ENCODE measurements around the gene FAU.
A peak's percentile ranks its signal among the peaks of the same experiment; 100 is the strongest.
"Not testable (repeated sequence)": the region's sequence is repeated elsewhere in the genome, so short reads cannot be mapped to it uniquely, and the experiment has no call there.

The FAU gene

DNA sequence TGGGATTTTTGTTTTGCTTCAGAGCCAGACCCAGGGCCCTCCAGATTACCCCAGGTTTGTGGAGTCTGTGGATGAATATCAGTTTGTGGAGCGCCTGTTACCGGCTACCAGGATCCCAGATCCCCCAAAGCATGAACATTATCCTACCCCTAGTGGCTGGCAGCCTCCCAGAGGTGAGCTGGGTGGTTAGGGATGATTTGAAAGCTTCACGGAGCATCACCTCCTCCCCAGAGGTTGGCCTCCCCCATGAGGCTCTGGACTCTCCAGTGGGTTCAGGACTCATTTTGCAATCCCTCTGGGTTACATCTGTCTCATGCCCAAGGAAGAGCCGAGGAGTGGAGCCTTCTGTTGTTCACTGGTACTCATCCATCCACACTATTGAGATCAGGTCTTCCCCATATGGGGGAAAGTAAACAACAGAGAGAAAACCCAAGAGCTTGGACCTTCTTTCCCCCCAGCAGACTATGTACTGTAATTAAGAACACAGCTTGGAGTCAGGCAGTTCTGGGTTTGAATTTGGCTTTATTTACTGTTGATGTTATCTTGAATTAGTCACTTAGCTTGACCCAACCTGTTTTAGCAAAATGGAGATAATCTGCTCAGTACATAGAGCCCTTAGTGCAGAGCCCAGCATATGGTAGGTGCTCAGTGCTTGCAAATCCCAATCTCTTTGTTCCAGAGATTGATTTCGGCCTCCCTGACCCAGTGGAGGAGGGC lies 2.7 kb upstream of the FAU start:
- DNase-seq (ENCODE audit: extremely low read depth in 1 of 2, low read depth in 1 of 2): no peak

DNA sequence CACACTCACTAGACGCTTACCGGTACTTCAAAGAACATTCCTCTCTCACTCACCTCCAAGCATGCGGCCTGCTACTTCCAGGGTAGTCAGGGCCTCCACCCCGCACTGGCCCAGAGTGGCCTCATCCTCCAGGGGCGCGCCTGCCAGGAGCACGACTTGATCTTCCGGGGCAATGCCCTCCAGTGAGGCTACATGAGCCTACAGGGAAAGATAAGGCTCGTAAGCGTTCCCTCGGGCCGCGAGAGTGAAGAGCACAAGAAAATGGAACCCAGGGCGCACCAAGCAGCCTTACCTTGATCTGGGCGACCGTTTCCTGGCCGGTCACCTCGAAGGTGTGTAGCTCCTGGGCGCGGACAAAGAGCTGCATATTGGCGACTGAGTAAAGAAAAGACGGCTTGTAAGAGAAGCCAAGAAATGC lies 478 bp downstream of the FAU start:
- DNase-seq (ENCODE audit: extremely low read depth in 1 of 2, low read depth in 1 of 2): no peak

DNA sequence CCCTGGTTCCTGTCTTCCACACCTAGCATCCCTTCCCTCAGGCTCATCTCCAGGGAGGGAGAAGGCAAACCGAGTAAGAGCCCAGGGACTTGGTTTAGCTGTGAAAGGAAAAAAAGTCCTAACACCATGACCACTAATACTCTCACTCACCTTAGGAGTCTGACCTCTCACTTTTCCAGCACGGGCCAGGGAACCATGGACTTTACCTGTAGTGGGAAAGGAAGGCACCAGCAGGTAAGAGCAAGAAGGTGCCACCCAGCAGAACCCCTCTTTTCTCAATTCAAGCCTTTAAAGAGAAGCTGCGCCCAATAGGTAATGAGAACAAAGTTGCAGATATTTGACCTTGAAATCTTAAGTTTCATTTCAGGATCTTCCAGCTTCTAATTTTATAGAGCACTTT lies 1.1 kb downstream of the FAU start:
- no peak for DNase-seq (ENCODE audit: extremely low read depth in 1 of 2, low read depth in 1 of 2)

DNA sequence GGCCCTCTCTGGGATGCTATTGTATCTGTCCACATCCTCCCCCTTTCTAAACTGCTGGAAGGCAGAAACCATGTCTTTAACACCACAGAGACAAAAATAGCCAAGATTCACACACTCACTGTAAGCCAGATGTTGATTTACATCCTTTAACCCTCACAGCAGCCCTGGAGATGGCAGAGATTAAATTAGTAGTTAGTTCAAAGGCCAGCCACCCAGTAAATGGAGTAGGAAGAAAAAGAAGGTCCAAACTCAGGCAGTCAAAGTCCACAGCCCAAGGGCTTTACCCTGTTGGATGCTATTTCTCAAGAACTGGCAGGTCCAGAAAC lies 2.3 kb downstream of the FAU start:
- no peak for DNase-seq (ENCODE audit: extremely low read depth in 1 of 2, low read depth in 1 of 2)

DNA sequence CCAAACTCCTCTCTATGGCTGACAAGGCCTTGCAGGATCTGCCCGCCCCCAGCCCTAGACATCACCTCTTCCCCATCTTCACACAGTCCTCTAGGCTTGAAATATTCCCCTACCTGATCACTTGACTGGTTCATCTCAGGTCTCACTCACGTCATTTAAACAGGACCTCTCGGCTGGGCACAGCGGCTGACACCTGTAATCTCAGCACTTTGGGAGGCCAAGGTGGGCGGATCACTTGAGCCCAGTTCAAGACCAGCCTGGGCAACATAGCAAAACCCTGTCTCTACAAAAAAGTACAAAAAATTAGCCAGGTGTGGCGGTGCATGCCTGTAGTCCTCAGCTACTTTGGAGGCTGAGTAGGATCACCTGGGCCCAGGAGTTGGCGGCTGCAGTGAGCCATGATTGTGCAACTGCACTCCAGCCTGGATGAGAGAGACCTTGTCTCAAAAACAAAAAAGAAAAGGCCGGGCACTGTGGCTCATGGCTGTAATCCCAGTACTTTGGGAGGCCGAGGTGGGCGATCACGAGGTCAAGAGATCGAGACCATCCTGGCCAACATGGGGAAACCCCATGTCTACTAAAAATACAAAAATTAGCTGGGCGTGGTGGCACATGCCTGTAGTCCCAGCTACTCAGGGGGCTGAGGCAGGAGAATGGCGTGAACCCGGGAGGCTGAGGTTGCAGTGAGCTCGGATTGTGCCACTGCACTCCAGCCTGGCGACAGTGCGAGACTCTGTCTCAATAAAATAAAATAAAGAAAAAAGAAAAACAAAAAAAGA lies 2.9 kb downstream of the FAU start:
- not testable (repeated sequence) for DNase-seq (ENCODE audit: extremely low read depth in 1 of 2, low read depth in 1 of 2)

DNA sequence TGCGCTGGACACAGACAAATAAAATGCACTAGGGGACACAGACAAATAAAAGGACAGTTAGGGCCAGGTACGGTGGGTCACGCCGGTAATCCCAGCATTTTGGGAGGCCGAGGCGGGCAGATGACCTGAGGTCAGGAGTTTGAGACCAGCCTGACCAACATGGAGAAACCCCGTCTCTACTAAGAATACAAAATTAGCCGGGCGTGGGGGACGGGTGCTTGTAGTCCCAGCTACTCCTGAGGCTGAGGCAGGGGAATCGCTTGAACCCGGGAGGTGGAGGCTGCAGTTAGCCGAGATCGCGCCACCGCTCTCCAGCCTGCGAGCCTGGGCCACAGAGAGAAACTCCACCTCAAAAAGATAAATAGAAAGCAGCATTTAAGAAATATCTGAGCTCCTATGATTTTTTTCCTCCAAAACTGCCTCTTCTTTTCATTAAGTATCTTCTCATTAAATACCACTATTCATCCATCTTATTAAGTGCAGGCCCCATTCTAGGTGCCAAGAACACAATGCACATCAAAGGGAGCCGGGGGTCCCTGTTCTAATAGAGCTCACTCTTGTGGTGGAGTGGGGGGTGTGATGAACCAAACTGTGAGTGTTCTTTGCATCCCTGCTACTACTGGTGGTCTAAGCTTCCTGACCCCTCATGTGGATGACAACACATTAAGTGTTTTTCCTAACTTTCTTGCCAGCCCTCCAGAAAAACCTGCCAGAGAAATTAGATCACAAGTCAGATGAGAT lies 3.7 kb downstream of the FAU start:
- no peak for DNase-seq (ENCODE audit: extremely low read depth in 1 of 2, low read depth in 1 of 2)

DNA sequence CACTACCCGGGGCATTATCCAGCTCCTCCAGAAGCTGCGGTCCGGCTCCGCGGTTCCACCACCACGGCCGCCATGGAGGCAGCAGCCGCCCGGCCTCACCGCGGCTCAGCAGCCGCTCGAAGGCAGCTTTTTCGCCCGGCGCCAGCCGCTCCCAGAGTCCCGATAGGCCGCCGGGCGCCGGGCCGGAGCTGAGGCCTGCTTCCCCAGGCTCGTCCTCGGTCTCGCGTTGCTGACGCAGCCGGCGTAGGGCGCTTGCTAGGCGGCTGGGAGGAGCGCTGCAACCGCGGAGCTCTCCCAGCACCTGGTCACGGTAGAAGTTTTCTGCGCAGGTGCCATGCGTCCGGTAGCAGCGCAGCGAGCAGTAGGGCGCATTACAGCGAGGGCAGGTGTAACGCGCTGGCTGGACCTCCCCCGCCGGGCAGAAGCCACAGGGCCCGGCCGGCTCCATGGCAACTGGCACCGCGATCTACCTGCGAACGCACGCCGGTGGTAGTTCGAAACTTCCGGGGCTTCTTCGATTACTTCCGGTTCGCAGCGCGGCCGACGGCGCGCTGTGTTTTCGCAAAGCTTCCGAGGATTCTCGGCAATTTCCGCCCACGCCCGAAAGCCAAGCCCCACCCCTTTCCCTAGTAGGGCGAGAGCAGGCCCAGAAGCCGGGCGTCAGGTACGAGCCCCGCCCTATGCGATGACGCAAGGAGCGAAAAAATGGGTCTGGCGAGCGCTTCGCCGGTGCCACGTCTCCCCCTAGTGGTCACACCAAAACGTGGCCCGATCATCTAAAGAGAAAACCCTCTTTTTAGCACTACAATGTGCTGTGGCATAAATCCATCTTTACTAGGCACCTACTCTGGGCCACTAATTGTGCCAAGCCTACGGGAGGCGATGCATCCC lies 4.5 kb downstream of the FAU start, which contains the start of gene ZNHIT2:
Gene ZNHIT2 (minus strand): TSS at position 496 of the 891 bp plus-strand sequence. CDS start 48 bp downstream, at position 448.
- DNase-seq (ENCODE audit: extremely low read depth in 1 of 2, low read depth in 1 of 2): peak; percentile 99 to 100

DNA sequence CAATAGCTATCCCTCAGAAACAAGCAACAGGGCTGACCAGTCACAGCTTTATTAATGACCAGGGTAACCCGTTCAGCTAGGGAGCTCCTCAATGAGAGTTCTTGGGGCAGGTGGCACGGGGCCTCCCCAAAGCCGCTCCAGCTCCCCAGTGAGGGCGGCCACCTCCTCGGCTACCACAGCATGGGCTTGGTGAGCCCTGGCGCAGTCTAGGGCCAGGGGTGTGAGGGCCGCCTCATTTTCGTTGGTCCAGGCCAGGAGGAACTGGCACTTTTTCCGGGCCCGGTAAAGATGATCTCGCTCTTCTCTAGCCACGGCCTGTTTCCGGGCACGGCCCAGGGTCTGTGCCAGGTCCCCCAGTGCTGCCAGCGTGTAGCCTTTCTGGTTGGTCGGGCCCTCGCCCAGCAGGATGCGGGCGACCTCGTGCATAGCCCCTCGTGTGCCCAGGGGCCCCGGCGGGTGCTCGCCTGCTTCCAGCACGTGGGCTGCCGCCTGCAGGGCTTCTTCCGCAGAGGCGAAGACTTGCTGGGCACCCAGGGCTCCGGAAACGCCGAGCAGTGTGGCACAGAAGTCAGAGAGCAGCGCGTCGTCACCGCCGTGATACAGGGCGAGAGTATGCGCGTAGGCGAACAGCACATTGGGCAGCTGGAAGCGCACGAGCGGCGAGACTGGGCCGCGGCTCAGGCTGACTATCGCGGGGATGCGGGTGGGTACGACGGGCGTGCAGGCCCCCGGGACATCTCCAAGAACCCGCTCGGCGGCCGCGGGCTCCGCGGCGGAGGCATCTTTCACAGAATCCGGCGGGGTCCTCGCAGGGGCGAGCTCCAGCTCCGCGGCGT lies 5.3 kb downstream of the FAU start:
- DNase-seq (ENCODE audit: extremely low read depth in 1 of 2, low read depth in 1 of 2): peak in 1 of 2 donors; percentile 62

DNA sequence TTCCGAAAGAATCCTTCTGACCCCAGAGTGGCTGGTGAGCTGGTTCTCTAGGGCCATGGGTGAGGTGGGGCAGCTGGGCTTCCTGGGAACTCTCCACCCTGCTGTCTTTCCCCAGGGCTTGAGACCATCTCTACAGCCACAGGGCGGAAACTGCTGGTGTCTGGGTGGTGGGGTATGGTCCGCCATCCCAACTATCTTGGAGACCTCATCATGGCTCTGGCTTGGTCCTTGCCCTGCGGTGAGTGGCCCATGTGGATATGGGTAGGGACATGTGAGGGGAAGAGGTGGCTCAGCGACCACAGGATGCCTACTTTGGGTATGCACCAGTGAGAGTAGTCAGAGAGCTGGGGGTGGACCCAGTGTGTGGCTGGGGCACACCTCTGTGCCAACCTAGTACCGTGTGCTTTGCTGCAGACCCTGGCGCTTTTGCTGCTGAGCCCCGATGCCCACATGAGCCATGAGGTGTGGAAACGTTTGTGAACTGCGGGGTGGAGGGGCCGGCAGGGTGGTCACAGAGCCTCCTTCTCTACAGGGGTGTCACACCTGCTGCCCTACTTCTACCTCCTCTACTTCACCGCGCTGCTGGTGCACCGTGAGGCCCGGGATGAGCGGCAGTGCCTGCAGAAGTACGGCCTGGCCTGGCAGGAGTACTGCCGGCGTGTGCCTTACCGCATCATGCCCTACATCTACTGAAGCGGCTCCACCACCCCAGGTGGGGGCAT lies 6.4 kb downstream of the FAU start:
- DNase-seq (ENCODE audit: extremely low read depth in 1 of 2, low read depth in 1 of 2): no peak

DNA sequence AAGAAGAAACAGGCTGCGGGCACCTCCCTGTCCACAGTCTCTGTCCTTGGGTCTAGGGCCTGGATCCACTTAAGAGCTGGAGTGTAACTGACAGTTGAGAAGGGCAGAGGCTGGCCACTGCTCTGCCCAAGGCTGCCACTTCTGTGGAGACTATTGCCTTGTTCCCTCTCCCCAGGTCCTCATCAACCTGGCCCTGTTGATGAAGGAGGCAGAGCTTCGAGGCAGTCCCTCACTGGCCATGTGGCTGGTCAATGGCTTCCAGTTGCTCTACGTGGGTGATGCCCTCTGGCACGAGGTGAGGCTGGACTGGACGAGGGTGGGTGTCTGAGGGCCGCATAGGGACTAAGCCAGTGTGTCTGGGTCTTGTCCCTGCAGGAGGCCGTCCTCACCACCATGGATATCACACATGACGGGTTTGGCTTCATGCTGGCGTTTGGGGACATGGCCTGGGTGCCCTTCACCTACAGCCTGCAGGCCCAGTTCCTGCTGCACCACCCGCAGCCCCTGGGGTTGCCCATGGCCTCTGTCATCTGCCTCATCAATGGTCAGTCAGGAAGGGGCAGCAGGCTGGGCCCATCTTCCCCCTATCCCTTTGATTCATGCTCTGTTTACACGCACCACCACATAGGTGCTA lies 7.3 kb downstream of the FAU start:
- no peak for DNase-seq (ENCODE audit: extremely low read depth in 1 of 2, low read depth in 1 of 2)

DNA sequence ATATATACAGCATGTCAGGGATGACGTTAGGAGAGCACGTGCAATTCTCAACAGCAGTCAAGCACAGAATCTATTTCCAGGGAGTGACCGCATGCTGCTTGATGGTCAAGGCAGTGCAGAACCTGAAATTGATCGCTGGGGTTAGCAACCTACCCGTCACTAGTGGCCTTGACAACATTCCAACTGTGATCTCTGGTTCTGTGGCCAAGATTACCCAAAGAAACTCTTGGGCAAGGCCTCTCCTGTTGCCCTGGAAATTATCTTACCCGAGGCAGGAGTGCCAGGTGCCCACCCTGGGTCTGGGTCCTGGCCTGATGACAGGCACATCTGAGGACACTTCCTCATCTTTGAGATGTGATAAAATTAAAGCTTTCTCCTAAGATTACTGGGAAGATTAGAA lies 8.1 kb downstream of the FAU start:
- no peak for DNase-seq (ENCODE audit: extremely low read depth in 1 of 2, low read depth in 1 of 2)

DNA sequence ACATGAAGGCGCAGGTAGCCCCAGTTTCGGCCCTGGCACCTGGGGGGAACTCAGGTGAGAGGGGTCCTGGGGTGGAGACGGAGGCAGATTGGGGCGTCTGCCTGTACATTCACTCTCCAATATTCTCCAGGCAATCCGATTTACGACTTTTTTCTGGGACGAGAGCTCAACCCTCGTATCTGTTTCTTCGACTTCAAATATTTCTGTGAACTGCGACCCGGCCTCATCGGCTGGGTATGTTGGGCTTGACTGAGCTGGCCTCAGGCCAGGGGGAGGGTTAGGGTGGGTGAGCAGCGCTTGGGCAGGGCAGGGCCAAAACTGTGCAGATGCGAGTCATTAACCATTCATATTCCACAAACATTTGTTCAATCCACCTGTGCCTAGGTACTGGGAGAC lies 8.6 kb downstream of the FAU start:
- DNase-seq (ENCODE audit: extremely low read depth in 1 of 2, low read depth in 1 of 2): no peak

DNA sequence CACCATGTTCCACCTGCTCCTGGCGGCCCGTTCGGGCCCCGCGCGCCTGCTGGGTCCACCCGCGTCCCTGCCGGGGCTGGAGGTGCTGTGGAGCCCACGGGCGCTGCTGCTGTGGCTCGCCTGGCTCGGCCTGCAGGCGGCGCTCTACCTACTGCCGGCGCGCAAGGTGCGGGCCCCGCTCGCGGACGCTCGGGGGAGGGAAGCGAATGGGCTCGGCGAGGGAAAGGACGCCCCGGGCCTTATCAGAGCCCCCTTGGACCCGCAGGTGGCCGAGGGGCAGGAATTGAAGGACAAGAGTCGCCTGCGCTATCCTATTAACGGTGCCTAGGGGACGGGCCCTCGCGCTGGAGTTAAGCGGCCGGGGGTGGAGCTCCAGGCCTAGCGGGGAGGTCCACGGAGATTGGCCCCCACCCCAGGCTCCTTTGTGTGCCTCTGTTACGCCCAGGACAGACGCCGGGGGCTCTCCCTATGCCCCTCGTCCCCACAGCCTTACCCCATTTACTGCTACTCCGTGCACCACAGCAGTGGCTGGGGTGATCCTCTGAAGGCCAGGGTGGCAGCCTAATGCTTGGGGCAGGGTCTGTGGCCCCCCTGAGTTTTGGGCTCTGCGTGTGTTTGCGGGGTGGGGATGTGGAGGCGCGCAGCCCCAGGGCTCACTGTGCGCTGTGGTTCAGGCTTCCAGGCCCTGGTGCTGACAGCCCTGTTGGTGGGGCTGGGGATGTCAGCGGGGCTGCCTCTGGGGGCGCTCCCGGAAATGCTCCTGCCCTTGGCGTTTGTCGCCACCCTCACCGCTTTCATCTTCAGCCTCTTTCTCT lies 9.2 kb downstream of the FAU start:
- no peak for DNase-seq (ENCODE audit: extremely low read depth in 1 of 2, low read depth in 1 of 2)

DNA sequence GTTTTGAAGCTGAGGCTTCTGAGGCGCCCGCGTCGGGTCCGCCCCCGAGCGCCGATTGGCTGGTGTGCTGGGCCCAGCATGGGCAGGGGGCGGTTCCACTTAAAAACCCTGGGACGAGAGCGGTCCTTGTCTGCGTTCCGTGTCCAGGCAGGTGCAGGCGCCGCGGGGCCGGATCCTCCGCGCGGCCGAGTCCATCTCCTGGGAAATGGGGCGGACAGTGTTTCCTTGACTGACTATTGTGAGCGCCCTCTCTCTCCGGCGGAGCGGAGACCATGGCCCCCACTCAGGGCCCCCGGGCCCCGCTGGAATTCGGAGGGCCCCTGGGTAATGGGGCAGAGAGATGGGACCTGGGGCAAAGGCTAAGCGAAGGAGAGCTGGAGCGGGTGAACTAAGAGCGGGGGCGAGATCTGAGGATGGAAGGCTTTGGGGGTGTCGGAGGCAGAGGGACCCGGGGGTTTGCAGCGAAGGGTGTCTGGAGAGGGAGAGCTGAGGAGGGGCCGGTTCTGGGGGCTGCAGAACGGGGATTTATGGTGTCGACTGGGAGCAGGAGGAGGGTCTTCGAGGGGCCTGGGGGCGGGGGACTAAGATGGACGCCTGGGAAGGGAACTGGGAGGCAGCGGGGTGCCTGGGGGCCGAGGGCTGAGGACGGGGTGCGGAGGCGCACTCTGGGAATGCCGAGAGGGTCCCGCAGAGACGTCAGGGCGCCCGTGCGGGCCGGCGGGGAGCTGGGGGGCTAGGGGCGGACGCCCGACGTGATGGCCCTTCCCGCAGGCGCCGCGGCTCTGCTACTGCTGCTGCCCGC lies 10.0 kb downstream of the FAU start, which contains the start of gene TM7SF2:
Gene TM7SF2 (plus strand): TSS at position 129 of the 802 bp plus-strand sequence. CDS start 144 bp downstream, at position 273.
- peak; percentile 87 to 95 for DNase-seq (ENCODE audit: extremely low read depth in 1 of 2, low read depth in 1 of 2)

DNA sequence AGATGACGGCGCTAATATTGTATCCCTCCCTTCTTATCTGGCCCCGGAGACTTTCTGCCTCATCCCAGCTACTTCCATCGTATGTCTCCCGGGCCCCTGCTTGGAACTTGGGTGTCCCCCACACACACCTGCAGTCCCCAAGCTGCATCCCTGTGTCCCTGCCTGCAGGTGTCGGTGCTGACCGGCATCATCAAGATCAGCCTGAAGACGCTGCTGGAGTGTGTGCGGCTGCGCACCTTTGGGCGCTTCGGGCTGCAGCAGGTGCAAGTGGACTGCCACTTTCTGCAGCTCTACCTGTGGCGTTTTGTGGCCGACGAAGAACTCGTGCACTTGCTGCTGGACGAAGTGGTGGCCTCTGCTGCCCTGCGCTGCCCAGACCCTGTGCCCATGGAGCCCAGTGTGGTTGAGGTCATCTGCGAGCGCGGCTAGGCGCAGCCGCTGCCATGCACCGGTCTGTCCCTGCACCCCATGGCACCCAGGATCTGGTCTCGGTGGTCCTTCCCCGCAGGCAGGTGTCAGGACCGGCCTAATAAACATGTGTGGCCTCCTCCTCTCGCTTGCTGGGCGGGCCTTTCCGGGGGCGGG lies 10.7 kb downstream of the FAU start:
- DNase-seq (ENCODE audit: extremely low read depth in 1 of 2, low read depth in 1 of 2): no peak

DNA sequence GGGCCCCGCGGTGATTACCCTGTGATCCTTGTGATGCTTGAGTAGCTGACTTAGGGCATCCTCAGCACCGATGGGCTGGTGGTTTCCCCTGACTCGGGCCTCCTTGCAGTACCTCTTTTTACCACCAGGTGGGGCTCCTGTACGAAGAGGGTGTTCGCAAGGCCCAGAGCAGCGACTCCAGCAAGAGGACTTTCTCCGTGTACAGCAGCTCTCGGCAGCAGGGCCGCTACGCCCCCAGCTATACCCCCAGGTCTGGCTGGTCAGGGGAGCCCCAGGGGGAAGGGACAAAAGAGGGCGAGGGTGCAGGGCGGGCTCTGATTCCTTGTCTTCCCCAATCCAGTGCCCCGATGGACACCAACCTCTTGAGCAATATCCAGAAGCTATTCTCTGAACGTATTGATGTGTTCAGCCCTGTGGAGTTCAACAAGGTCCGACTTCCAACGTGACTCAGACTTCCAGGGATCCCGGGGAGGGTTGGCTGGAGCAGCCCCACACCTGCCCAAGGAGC lies 11.5 kb downstream of the FAU start:
- DNase-seq (ENCODE audit: extremely low read depth in 1 of 2, low read depth in 1 of 2): peak; percentile 78 to 85
